Measurements from ENCODE around the gene SNTG2. TPM values are rescaled to one million over a fixed set of nuclear protein-coding genes. Genes with fewer than 3 reads are reported as not detected.

SNTG2 gene
- total RNA-seq, 4 donors from 2014 or later: 3.3 to 7.4 (median 4.5) TPM

GRCh38 chr2:1297372-1298159 is 346.9 kb downstream of the SNTG2 start:
- Histone ChIP-seq H3K9me3 (peaks cover 0 to 3% (median 0%) of the 10 kb centered on the region in 4 donors), H3K27me3 (peaks cover 0 to 14% (median 0%) of the 10 kb centered on the region in 4 donors), H3K27ac (replicated peaks in 1 of 4) (no peak overlapping the region), H3K4me3 (no peak overlapping the region), H3K36me3 (no peaks in the 10 kb centered on the region), H3K4me1 (no peaks in the 10 kb centered on the region)
- 69% methylated on average over 17 of the region's 17 CpGs for WGBS
- intact Hi-C loops (cut with DNase I): no loop called here
- DNase-seq (ENCODE audit: extremely low spot score): peak; percentile 84
- TF ChIP-seq EP300 (IDR thresholded peaks at IDR 0.05) (no peak), POLR2A (IDR thresholded peaks at IDR 0.05; ENCODE audit: low read depth) (no peak), CTCF (IDR thresholded peaks at IDR 0.05) (no peak), POLR2AphosphoS5 (IDR thresholded peaks at IDR 0.05) (no peak)

- TF ChIP-seq CTCF (IDR thresholded peaks at IDR 0.05): no peak
- TF ChIP-seq POLR2A (IDR thresholded peaks at IDR 0.05; ENCODE audit: low read depth): no peak
- no peak for TF ChIP-seq EP300 (IDR thresholded peaks at IDR 0.05)
- no peak for TF ChIP-seq POLR2AphosphoS5 (IDR thresholded peaks at IDR 0.05)
- H3K27me3 ChIP-seq: peaks cover 0 to 10% (median 0%) of the 10 kb centered on the region in 4 donors
- no peaks in the 10 kb centered on the region for H3K9me3 ChIP-seq
- H3K36me3 ChIP-seq: no peaks in the 10 kb centered on the region
- intact Hi-C loops (cut with DNase I): no loop called here
- no peak overlapping the region for H3K4me3 ChIP-seq
- whole genome bisulfite sequencing: 93% methylated on average over 6 of the region's 6 CpGs
- H3K27ac ChIP-seq (replicated peaks in 1 of 4): no peak overlapping the region
- DNase-seq (ENCODE audit: extremely low spot score): peak; percentile 83
- H3K4me1 ChIP-seq: no peaks in the 10 kb centered on the region
Observed at GRCh38 chr2:1299043-1299442, 348.4 kb downstream of the SNTG2 start.

DNA sequence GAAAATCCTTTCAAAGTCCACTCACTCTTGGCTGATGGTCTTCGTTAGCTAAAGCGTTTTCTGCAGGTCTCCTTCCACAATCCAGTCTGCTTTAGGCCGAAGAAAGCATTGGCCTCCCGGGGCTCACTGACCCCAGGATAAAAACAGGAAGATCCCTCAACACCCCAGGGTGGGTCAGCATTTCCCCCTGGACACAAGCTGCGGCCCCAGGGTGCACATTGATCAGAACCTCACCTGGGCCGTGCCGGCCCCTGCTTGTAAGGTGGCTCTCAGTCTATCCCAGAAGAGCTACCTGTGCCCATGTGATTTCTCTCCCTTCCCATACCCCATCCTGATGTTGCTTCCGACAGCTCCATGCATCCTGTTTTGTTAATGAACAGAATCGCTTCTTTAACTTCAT is 349.6 kb downstream of the SNTG2 start:
- H3K36me3 ChIP-seq: no peaks in the 10 kb centered on the region
- H3K4me1 ChIP-seq: no peaks in the 10 kb centered on the region
- no peak overlapping the region for H3K27ac ChIP-seq (replicated peaks in 1 of 4)
- H3K27me3 ChIP-seq: peaks cover 0 to 9% (median 0%) of the 10 kb centered on the region in 4 donors
- DNase-seq (ENCODE audit: extremely low spot score): peak; percentile 50
- no peaks in the 10 kb centered on the region for H3K9me3 ChIP-seq
- no peak for TF ChIP-seq POLR2A (IDR thresholded peaks at IDR 0.05; ENCODE audit: low read depth)
- TF ChIP-seq CTCF (IDR thresholded peaks at IDR 0.05): no peak
- TF ChIP-seq EP300 (IDR thresholded peaks at IDR 0.05): no peak
- TF ChIP-seq POLR2AphosphoS5 (IDR thresholded peaks at IDR 0.05): no peak
- intact Hi-C loops (cut with DNase I): no loop called here
- WGBS: 77% methylated on average over 9 of the region's 9 CpGs
- H3K4me3 ChIP-seq: no peak overlapping the region

DNA sequence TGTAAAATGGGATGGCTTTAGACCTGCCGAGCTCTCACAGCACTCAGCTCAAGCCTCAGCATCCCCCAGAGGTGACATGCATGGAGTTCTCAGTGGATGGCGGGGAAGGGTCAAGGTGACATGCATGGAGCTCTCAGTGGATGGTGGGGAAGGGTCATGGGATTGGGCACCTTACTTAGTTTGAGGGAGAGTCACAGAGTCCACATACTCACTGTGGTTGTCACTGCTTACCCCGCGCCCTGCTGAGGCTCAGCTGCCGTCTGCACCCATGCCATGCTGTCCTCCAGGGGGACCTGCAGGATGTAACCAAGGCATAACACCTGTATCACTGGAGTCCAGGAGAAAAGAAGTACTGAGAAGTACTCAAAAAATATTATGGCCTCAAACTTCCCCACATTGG is 350.4 kb downstream of the SNTG2 start:
- WGBS: 91% methylated on average over 5 of the region's 5 CpGs
- Histone ChIP-seq H3K27me3 (peaks cover 0 to 3% (median 0%) of the 10 kb centered on the region in 4 donors), H3K4me1 (no peaks in the 10 kb centered on the region), H3K4me3 (no peak overlapping the region), H3K9me3 (no peaks in the 10 kb centered on the region), H3K27ac (replicated peaks in 1 of 4) (no peak overlapping the region), H3K36me3 (no peaks in the 10 kb centered on the region)
- intact Hi-C loops (cut with DNase I): no loop called here
- peak; percentile 86 for DNase-seq (ENCODE audit: extremely low spot score)
- TF ChIP-seq POLR2A (IDR thresholded peaks at IDR 0.05; ENCODE audit: low read depth) (no peak), POLR2AphosphoS5 (IDR thresholded peaks at IDR 0.05) (no peak), CTCF (IDR thresholded peaks at IDR 0.05) (no peak), EP300 (IDR thresholded peaks at IDR 0.05) (no peak)

Measured in esophagus muscularis mucosa (tissue), 4 donors.